ENCODE results near the gene OVCH2. TPM values are rescaled to one million over a fixed set of nuclear protein-coding genes. Genes with fewer than 3 reads are reported as not detected.
"Not testable (repeated sequence)": the region's sequence is repeated elsewhere in the genome, so short reads cannot be mapped to it uniquely, and the experiment has no call there.

The OVCH2 gene
- not detected in 2 replicates for total RNA-seq

- POLR2A ChIA-PET: no interaction called here
- H3K27me3 Mint-ChIP-seq: peaks cover 21% of the 10 kb centered on the region
- no peak within 1 kb of the TSS for H3K4me3 Mint-ChIP-seq
- H3K36me3 Mint-ChIP-seq (ENCODE audit: low read depth): no peaks in the 10 kb centered on the region
- no peak for TF ChIP-seq CTCF (IDR thresholded peaks at IDR 0.05)
- H3K27ac Mint-ChIP-seq: no peak within 1 kb of the TSS
- no peaks in the 10 kb centered on the region for H3K4me1 Mint-ChIP-seq
- ATAC-seq (ENCODE audit: low read depth): no peak
- CTCF ChIA-PET: no interaction called here
- intact Hi-C loops (cut with micrococcal nuclease): no loop called here
- H3K9me3 Mint-ChIP-seq: peaks cover 2% of the 10 kb centered on the region
- DNase-seq: no peak
Measured at GRCh38 chr11:7706377-7706776, at the start of gene OVCH2. Gene OVCH2, minus strand, starts transcription at chr11:7706477. Its CDS starts 83 bp downstream, at chr11:7706394.

- H3K4me1 Mint-ChIP-seq: no peaks in the 10 kb centered on the region
- no peak overlapping the region for H3K4me3 Mint-ChIP-seq
- DNase-seq: no peak
- intact Hi-C loops (cut with micrococcal nuclease): no loop called here
- ChIA-PET POLR2A (no interaction called here), CTCF (no interaction called here)
- TF ChIP-seq CTCF (IDR thresholded peaks at IDR 0.05): no peak
- no peaks in the 10 kb centered on the region for H3K9me3 Mint-ChIP-seq
- no peaks in the 10 kb centered on the region for H3K27me3 Mint-ChIP-seq
- H3K27ac Mint-ChIP-seq: no peak overlapping the region
- ATAC-seq (ENCODE audit: low read depth): no peak
- H3K36me3 Mint-ChIP-seq (ENCODE audit: low read depth): no peaks in the 10 kb centered on the region
Measured at GRCh38 chr11:7749456-7749855, 43.2 kb upstream of the OVCH2 start.

GRCh38 chr11:7734767-7735166 is 28.5 kb upstream of the OVCH2 start:
- ATAC-seq (ENCODE audit: low read depth); CTCF ChIA-PET; intact Hi-C loops (cut with micrococcal nuclease); H3K27ac Mint-ChIP-seq; H3K4me1 Mint-ChIP-seq; POLR2A ChIA-PET; H3K27me3 Mint-ChIP-seq; H3K9me3 Mint-ChIP-seq; H3K36me3 Mint-ChIP-seq (ENCODE audit: low read depth); H3K4me3 Mint-ChIP-seq; DNase-seq: not testable (repeated sequence)

- intact Hi-C loops (cut with micrococcal nuclease): no loop called here
- H3K9me3 Mint-ChIP-seq: peaks cover 12% of the 10 kb centered on the region
- CTCF ChIA-PET: no interaction called here
- H3K4me1 Mint-ChIP-seq: peaks cover 2% of the 10 kb centered on the region
- H3K27me3 Mint-ChIP-seq: peaks cover 8% of the 10 kb centered on the region
- POLR2A ChIA-PET: no interaction called here
- H3K27ac Mint-ChIP-seq: no peak overlapping the region
- H3K36me3 Mint-ChIP-seq (ENCODE audit: low read depth): no peaks in the 10 kb centered on the region
- no peak for TF ChIP-seq CTCF (IDR thresholded peaks at IDR 0.05)
- no peak overlapping the region for H3K4me3 Mint-ChIP-seq
- no peak for DNase-seq
- peak; percentile 18 for ATAC-seq (ENCODE audit: low read depth)
Measured at GRCh38 chr11:7714786-7715185, 8.5 kb upstream of the OVCH2 start.

GRCh38 chr11:7703740-7704139 is 2.5 kb downstream of the OVCH2 start:
- Mint-ChIP-seq H3K27me3 (peaks cover 14% of the 10 kb centered on the region), H3K27ac (no peak overlapping the region), H3K36me3 (ENCODE audit: low read depth) (no peaks in the 10 kb centered on the region), H3K4me3 (no peak overlapping the region), H3K4me1 (no peaks in the 10 kb centered on the region), H3K9me3 (no peaks in the 10 kb centered on the region)
- POLR2A ChIA-PET: no interaction called here
- no peak for DNase-seq
- no peak for ATAC-seq (ENCODE audit: low read depth)
- TF ChIP-seq CTCF (IDR thresholded peaks at IDR 0.05): no peak
- CTCF ChIA-PET: no interaction called here
- intact Hi-C loops (cut with micrococcal nuclease): no loop called here

GRCh38 chr11:7696424-7696823 is 9.9 kb downstream of the OVCH2 start:
- intact Hi-C loops (cut with micrococcal nuclease): loop anchor here (10.0 kb wide), 1 partner anchor 398 kb away; no protein-coding TSS in a partner anchor
- POLR2A ChIA-PET: no interaction called here
- no peaks in the 10 kb centered on the region for H3K36me3 Mint-ChIP-seq (ENCODE audit: low read depth)
- no peak for ATAC-seq (ENCODE audit: low read depth)
- no peak for DNase-seq
- no peak overlapping the region for H3K27ac Mint-ChIP-seq
- no peak for TF ChIP-seq CTCF (IDR thresholded peaks at IDR 0.05)
- peaks cover 21% of the 10 kb centered on the region for H3K27me3 Mint-ChIP-seq
- H3K9me3 Mint-ChIP-seq: no peaks in the 10 kb centered on the region
- CTCF ChIA-PET: interaction anchor here (3.2 kb wide), 1 partner anchor 599 kb away, joined by 41 read pairs; no protein-coding TSS in a partner anchor
- no peak overlapping the region for H3K4me3 Mint-ChIP-seq
- H3K4me1 Mint-ChIP-seq: no peaks in the 10 kb centered on the region

All from activated B cell treated with CpG ODN at 0.5 μM for 24 hours (primary cell).